ENCODE measurements around the gene MAGEA9B. TPM values are rescaled to one million over a fixed set of nuclear protein-coding genes. Genes with fewer than 3 reads are reported as not detected.
A peak's percentile ranks its signal among the peaks of the same experiment; 100 is the strongest.
"Not testable (repeated sequence)": the region's sequence is repeated elsewhere in the genome, so short reads cannot be mapped to it uniquely, and the experiment has no call there.

The MAGEA9B gene
- total RNA-seq, 1 donor, result not detected

DNA sequence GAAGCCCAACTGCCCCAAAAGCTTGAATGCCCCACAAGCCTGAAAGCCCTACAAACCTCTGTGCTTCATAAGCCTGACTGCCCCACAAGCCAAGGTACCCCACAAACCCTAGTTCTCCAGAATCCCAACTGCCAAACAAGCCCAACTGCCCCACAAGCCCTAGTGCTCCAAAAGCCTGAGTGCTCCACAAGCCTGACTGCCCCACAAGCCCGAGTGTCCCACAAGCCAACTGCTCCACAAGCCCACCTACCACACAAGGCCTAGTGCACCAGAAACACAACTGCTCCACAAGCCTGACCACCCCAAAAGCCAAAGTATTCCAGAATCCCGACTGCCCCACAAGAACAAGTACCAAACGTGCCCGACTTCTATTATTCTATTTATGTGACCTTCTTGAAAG is 23.9 kb downstream of the MAGEA9B start:
- no peak overlapping the region for H3K4me3 ChIP-seq (ENCODE audit: low read depth, low read length)
- TF ChIP-seq, protein P1, sequence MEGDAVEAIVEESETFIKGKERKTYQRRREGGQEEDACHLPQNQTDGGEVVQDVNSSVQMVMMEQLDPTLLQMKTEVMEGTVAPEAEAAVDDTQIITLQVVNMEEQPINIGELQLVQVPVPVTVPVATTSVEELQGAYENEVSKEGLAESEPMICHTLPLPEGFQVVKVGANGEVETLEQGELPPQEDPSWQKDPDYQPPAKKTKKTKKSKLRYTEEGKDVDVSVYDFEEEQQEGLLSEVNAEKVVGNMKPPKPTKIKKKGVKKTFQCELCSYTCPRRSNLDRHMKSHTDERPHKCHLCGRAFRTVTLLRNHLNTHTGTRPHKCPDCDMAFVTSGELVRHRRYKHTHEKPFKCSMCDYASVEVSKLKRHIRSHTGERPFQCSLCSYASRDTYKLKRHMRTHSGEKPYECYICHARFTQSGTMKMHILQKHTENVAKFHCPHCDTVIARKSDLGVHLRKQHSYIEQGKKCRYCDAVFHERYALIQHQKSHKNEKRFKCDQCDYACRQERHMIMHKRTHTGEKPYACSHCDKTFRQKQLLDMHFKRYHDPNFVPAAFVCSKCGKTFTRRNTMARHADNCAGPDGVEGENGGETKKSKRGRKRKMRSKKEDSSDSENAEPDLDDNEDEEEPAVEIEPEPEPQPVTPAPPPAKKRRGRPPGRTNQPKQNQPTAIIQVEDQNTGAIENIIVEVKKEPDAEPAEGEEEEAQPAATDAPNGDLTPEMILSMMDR (IDR thresholded peaks at IDR 0.05; ENCODE audit: insufficient read depth, low read length), result no peak
- no peak for DNase-seq (ENCODE audit: low read depth)

DNA sequence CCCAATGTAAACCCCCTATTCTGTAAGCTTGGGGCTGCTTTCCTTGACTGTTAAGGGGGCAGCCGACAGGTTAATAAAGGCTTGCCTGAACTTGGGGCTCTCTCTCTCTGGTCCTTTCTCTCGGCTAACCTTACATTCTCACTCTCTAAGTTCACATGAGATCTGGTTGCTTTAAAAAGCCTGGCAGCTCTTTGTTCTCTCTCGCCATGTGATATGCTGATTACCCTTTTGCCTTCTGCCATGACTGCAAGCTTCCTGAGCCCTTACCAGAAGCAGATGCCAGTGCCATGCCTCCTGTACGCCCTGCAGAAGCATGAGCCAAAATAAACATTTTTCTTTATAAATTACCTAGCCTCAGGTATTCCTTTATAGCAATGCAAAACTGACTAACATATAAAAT is 32.0 kb downstream of the MAGEA9B start:
- not testable (repeated sequence) for H3K4me3 ChIP-seq (ENCODE audit: low read depth, low read length); DNase-seq (ENCODE audit: low read depth)

DNA sequence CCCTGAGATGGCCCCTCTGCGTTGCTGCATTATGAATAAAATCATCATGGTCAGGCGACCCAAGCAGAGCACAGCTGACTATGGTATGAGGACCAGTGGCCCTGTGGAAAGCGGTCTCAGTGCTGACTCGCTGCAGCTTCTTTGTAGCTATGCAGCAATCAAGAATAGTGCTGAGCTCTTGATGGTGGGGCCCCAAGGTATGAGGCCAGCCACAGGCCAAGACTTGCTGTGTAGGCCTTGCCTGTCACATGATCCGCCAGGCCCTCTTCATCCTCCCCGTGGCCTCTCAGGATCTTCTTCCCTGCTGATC is 35.4 kb downstream of the MAGEA9B start:
- not testable (repeated sequence) for H3K4me3 ChIP-seq (ENCODE audit: low read depth, low read length); DNase-seq (ENCODE audit: low read depth)

DNA sequence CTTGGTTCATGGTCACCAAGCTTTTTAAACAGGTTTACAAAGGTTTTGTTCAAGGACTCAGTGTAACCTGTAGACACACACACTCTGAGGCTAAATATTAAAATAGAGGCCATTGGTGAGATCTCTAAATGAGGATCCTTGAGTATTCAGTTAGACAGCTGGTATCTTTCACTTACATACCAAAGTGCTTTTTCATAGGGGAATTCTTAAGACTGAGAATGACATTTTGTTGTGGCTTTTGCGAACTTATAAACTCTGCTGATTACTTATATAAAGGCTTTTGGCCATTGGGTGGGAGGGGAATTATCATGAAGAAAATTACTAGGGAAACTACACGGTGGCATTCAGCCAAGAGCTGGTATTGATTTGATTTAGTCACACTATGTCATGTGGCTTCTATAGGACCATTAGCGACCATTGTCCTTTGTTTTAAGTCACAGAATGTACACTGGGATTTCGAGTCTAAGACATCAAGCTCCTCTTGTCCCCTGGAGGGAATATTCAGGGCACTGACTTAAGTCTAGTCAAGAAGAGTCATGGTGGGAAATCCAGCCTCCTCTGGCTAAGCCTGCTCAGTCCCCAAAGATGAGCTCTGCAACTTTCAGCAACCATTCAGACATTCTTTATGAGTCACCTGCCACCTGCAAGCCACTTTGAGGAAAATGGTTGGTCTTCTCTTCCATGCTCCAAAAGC is 35.9 kb downstream of the MAGEA9B start:
- DNase-seq (ENCODE audit: low read depth); H3K4me3 ChIP-seq (ENCODE audit: low read depth, low read length): not testable (repeated sequence)

DNA sequence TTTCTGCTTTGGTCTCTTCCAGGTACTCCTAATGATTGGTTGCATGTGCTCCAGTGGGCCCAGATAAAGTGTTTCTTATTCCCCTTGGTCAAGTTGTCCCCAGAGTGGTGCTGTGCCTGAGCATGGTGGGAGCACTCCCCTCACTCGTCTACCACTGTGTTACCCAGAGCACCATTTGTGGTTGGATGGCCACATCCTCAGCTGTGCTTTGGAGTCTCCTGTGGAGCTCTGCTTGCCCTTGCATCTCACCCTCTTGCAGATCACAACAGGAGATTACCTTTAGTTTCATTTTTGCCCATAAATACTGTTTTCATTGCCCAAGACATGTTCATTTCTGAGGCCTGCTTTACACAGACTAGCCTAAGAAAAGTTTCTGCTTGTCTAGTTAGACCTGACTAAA is 36.8 kb downstream of the MAGEA9B start:
- H3K4me3 ChIP-seq (ENCODE audit: low read depth, low read length), result not testable (repeated sequence)

DNA sequence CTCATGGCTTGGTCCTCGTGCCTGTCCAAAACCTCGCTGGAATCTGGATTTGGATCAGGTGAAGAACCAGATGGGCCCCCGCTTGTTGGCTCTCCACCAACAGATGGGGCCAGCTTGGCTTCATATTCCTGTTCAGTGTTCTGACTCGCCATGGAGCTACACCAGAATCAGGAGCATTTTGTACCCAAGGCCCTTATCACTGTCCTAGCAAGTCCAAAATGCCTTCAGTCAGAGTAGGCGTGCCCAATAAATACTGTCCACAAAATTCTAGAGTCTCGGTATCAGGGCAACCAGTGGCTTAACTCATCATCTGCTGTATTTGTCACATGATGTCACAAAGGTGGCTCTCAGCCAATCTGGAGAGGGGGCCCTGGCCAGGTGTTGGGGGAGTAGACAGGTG is 37.6 kb downstream of the MAGEA9B start, which contains the start of gene HSFX3:
Gene HSFX3 (minus strand): TSS at position 224 of the 400 bp plus-strand sequence. CDS start 72 bp downstream, at position 152.
- not testable (repeated sequence) for H3K4me3 ChIP-seq (ENCODE audit: low read depth, low read length); DNase-seq (ENCODE audit: low read depth)

More for the DNA sequence above, 36.8 kb downstream of the MAGEA9B start:
- DNase-seq (ENCODE audit: low read depth), result not testable (repeated sequence)

DNA sequence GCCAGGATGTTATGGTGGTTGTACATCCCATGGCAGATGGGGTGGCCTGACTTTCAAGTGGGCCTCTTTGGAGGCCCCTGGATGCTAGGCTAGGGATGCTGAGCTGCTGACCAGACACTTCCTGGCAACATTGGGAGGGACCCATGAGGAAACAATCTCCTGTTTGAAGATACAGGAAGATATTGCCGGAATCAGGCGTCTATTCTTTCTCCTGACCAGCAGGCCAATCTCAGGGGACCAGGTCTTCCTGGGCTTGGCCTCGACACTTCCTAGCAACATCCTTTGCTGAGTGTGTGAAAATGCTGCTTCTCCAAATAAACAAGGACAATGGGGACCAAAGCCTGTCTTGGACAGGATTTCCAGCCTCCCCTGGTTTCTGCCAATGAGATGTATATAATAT is 39.5 kb downstream of the MAGEA9B start:
- not testable (repeated sequence) for H3K4me3 ChIP-seq (ENCODE audit: low read depth, low read length); DNase-seq (ENCODE audit: low read depth)

DNA sequence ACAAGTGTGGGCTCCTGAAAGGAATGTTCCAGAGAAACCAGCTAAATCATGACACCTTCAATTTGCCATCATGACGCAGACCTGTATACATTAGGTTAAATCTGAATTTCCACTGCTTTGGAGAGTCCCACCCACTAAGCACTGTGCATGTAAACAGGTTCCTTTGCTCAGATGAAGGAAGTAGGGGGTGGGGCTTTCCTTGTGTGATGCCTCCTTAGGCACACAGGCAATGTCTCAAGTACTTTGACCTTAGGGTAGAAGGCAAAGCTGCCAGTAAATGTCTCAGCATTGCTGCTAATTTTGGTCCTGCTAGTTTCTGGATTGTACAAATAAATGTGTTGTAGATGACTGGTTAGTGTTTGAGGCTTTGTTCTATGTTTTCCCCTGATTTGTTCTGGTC is 40.3 kb downstream of the MAGEA9B start:
- not testable (repeated sequence) for H3K4me3 ChIP-seq (ENCODE audit: low read depth, low read length); DNase-seq (ENCODE audit: low read depth)

DNA sequence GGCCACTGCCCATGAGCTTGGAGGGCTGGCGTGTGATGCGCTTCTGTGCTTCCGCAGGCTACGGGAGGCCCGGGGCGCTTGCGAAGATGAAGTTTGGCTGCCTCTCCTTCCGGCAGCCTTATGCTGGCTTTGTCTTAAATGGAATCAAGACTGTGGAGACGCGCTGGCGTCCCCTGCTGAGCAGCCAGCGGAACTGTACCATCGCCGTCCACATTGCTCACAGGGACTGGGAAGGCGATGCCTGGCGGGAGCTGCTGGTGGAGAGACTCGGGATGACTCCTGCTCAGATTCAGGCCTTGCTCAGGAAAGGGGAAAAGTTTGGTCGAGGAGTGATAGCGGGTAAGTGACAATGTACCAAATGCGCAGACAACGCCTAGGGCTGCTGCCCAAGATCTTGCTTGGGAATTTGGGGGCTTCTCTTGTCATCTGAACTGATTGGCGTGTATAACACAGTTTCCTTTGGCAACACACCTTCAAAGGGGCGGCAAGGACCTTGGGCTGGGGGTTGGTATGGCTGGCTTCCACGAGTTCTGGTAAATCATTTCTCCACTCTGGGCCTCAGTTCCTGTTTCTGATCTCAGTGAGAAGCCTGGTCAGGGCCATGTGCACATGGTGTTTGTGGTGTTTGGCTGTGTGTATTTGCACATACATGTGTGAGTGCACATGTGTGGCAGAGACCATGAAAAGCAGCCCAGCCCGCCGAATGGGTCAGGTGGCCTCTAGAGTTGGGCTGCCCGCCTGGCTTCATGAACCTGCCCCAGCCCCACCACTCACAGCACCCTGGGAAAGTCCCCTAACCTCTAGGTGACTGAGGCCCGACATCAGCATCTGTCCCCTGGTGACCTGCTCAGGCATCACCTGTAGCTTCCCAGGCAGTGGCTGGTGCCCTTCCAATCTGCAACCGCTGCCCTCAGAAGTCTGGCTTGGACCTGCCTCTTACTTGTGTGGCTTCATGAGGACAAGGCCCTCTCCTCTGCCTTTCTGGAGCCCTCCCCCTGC is 41.4 kb downstream of the MAGEA9B start:
- not testable (repeated sequence) for DNase-seq (ENCODE audit: low read depth); H3K4me3 ChIP-seq (ENCODE audit: low read depth, low read length)

DNA sequence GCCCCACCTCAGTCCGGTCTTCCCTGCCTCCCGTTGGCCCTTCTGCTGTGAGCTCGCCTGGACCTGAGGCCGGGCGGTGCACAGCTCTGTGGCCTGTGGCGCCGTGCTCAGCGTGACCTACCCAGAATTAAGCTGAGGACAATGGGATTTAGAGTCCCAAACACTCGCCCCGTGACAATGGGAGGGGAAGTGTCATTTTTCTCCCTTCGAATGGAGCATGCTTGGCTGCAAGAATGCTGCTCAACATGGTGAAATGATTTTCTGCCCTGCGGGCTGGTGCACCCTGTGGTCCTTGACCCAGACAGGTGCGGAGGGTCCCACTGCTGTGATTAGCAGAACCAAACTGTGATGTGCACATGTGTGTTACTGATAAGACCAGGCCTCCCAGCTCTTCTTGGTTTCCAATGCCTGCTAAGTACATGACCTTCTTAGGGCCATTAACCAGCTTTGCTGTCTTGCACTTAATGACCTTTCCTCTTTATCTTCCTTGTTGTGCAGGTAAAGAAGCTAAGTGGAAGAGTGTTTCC is 45.7 kb downstream of the MAGEA9B start:
- no peak for DNase-seq (ENCODE audit: low read depth)
- TF ChIP-seq, protein P1 (IDR thresholded peaks at IDR 0.05; ENCODE audit: insufficient read depth, low read length), result no peak
- H3K4me3 ChIP-seq (ENCODE audit: low read depth, low read length), result peak overlapping the region; percentile 86
